Measurements from ENCODE around the gene PSEN2. TPM values are rescaled to one million over a fixed set of nuclear protein-coding genes. Genes with fewer than 3 reads are reported as not detected.

Gene PSEN2
- total and polyA plus RNA-seq, 4 donors = 24.1 to 33.9 (median 27.7) TPM

DNA sequence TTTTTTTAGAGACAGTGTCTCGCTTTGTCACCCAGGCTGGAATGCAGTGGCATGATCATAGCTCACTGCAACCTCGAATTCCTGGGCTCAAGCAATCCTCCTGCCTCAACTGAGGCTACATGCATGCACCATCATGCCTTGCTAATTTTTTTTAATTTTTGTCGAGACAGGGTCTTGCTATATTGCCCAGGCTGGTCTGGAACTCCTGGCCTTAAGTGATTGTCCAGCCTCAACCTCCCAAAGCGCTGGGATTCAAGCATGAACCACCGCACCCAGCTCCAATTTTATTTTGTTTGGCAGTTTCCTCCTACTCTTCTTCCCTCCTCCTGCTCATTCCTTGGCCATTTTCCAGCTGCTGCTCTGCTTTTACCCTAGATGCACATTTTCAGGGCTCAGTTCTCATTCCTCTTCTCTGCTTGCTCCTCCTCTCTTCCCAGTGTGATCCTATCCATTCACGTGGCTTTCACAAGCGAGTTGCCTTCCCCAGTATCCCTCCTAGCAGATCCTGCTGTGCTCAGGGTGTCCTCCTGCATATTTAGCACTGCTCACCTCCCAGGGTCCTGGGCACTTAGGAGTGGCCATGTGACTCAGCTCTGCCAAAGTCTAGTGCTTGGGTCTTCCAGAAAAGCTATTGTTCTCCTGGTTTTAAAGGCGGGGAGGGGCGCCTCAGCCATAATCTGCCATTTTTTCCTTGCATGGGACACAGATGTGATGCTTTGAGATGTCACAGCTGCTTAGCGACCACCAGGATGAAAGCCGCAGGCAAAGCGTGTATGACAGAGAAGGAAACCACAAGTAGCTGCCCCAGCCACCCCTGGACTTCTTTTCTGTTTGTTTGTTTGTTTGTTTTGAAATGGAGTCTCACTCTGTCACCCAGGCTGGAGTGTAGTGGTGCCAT is 33.7 kb downstream of the PSEN2 start:
- 67% methylated on average over 10 of the region's 12 CpGs for WGBS (ENCODE audit: insufficient coverage)
- no peak overlapping the region for H3K4me3 ChIP-seq (ENCODE audit: low read depth, low read length)
- H3K4me1 ChIP-seq (ENCODE audit: control insufficient read depth, insufficient read depth, low read length) = no peaks in the 10 kb centered on the region
- H3K36me3 ChIP-seq (ENCODE audit: control insufficient read depth, insufficient read depth, low read length) = peaks cover 5% of the 10 kb centered on the region
- peak; percentile 15 to 88 (median 29) for DNase-seq (ENCODE audit: low read depth in 4 of 6, low spot score in 6 of 6)
- no peaks in the 10 kb centered on the region for H3K27me3 ChIP-seq (ENCODE audit: control insufficient read depth, insufficient read depth, low read length)
- H3K9me3 ChIP-seq (ENCODE audit: control insufficient read depth, insufficient read depth, low read length) = no peaks in the 10 kb centered on the region
- no peak overlapping the region for H3K27ac ChIP-seq (ENCODE audit: low read depth, low read length)

DNA sequence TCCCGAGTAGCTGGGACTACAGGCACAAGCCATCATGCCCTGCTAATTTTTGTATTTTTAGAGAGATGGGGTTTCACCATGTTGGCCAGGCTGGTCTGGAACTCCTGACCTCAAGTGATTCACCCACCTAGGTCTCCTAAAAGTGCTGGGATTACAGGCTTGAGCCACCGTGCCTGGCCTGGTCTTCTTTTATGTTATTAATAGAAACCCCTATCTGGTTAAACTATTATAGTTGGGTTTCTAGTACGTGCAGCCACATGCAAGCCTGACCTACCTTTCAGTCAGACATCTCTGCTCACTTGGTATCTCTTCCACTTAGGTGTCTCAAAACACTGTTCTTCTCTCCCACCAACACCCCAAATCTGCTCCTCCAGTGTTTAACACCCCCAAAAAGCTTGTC is 34.4 kb downstream of the PSEN2 start:
- peaks cover 2% of the 10 kb centered on the region for H3K36me3 ChIP-seq (ENCODE audit: control insufficient read depth, insufficient read depth, low read length)
- H3K9me3 ChIP-seq (ENCODE audit: control insufficient read depth, insufficient read depth, low read length) = no peaks in the 10 kb centered on the region
- H3K4me1 ChIP-seq (ENCODE audit: control insufficient read depth, insufficient read depth, low read length) = no peaks in the 10 kb centered on the region
- no peak for DNase-seq (ENCODE audit: low read depth in 4 of 6, low spot score in 6 of 6)
- H3K4me3 ChIP-seq (ENCODE audit: low read depth, low read length) = no peak overlapping the region
- H3K27me3 ChIP-seq (ENCODE audit: control insufficient read depth, insufficient read depth, low read length) = no peaks in the 10 kb centered on the region
- WGBS (ENCODE audit: insufficient coverage) = no CpG with 5 or more reads among the region's 3 CpGs
- no peak overlapping the region for H3K27ac ChIP-seq (ENCODE audit: low read depth, low read length)

DNA sequence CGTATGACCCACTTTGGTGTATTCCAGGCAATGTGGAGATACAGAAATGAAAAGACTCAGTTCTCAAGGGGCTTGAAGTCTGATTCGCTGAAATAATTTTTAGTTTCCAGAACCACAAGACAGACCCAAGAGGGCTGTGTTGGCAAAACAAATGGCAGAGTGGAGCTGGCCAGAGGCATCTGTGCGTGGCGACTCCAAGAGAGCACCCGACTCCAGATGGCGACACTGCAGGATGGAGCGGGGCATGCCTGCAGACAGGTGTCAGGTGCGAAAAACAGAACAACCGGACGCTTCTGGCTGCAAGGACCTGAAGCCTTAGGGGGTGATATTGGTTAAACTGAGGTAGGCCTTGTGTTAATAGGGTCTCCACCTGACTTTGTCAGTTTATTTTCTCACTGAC is 38.0 kb downstream of the PSEN2 start:
- Histone ChIP-seq H3K9me3 (ENCODE audit: control insufficient read depth, insufficient read depth, low read length) (no peaks in the 10 kb centered on the region), H3K27ac (ENCODE audit: low read depth, low read length) (no peak overlapping the region), H3K36me3 (ENCODE audit: control insufficient read depth, insufficient read depth, low read length) (no peaks in the 10 kb centered on the region), H3K4me1 (ENCODE audit: control insufficient read depth, insufficient read depth, low read length) (no peaks in the 10 kb centered on the region), H3K27me3 (ENCODE audit: control insufficient read depth, insufficient read depth, low read length) (no peaks in the 10 kb centered on the region), H3K4me3 (ENCODE audit: low read depth, low read length) (no peak overlapping the region)
- WGBS (ENCODE audit: insufficient coverage) = 95% methylated on average over 10 of the region's 10 CpGs
- no peak for DNase-seq (ENCODE audit: low read depth in 4 of 6, low spot score in 6 of 6)

DNA sequence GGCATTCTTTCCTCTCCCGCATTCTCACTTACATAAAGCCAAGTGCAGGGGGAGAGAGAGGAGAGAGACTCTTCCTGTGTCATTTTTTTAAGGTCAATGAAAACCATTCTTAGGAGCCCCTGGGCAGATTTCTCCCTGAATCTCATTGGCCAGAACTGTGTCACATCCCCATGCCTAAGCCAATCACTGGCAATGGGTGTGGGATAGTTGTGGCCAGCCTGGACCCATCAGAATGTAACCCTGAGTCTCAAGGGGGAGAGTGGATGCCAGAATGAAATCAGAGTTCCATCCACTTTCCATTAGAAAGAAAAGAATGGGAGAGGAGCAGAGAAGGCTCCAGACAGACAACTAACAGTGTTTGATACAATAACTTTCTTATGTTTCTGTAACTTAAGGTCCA is 38.5 kb downstream of the PSEN2 start:
- no peak overlapping the region for H3K27ac ChIP-seq (ENCODE audit: low read depth, low read length)
- H3K4me3 ChIP-seq (ENCODE audit: low read depth, low read length) = no peak overlapping the region
- no peak for DNase-seq (ENCODE audit: low read depth in 4 of 6, low spot score in 6 of 6)

GRCh38 chr1:226912587-226913176 is 42.3 kb downstream of the PSEN2 start:
- Histone ChIP-seq H3K9me3 (ENCODE audit: control insufficient read depth, insufficient read depth, low read length) (no peaks in the 10 kb centered on the region), H3K4me3 (ENCODE audit: low read depth, low read length) (no peak overlapping the region), H3K36me3 (ENCODE audit: control insufficient read depth, insufficient read depth, low read length) (no peaks in the 10 kb centered on the region), H3K27ac (ENCODE audit: low read depth, low read length) (no peak overlapping the region), H3K27me3 (ENCODE audit: control insufficient read depth, insufficient read depth, low read length) (no peaks in the 10 kb centered on the region), H3K4me1 (ENCODE audit: control insufficient read depth, insufficient read depth, low read length) (no peaks in the 10 kb centered on the region)
- 35% methylated on average over 11 of the region's 13 CpGs for WGBS (ENCODE audit: insufficient coverage)
- DNase-seq (ENCODE audit: low read depth in 4 of 6, low spot score in 6 of 6) = peak in 2 of 6 donors; percentile 11 to 33

More for the DNA sequence above, 38.5 kb downstream of the PSEN2 start:
- no peaks in the 10 kb centered on the region for H3K36me3 ChIP-seq (ENCODE audit: control insufficient read depth, insufficient read depth, low read length)
- no peaks in the 10 kb centered on the region for H3K4me1 ChIP-seq (ENCODE audit: control insufficient read depth, insufficient read depth, low read length)
- no peaks in the 10 kb centered on the region for H3K27me3 ChIP-seq (ENCODE audit: control insufficient read depth, insufficient read depth, low read length)
- no peaks in the 10 kb centered on the region for H3K9me3 ChIP-seq (ENCODE audit: control insufficient read depth, insufficient read depth, low read length)
- WGBS (ENCODE audit: insufficient coverage) = no CpG with 5 or more reads among the region's 1 CpG

DNA sequence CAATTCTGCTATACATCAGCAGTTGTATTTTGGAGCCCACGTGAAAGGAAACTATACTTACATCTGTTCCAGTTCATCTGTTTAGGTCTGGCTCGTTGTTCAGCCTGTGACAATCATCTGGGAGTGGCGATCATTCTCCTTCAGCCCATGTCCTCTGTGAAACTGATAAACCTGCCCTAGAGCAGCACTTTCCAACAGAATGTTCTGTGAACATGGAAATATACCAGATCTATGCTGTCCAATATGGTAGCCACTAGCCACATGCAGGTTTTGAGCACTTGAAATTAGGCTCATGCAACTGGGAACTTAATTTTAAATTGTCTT is 45.2 kb downstream of the PSEN2 start:
- Histone ChIP-seq H3K27me3 (ENCODE audit: control insufficient read depth, insufficient read depth, low read length) (no peaks in the 10 kb centered on the region), H3K27ac (ENCODE audit: low read depth, low read length) (no peak overlapping the region), H3K36me3 (ENCODE audit: control insufficient read depth, insufficient read depth, low read length) (peaks cover 2% of the 10 kb centered on the region), H3K4me1 (ENCODE audit: control insufficient read depth, insufficient read depth, low read length) (no peaks in the 10 kb centered on the region), H3K4me3 (ENCODE audit: low read depth, low read length) (no peak overlapping the region), H3K9me3 (ENCODE audit: control insufficient read depth, insufficient read depth, low read length) (no peaks in the 10 kb centered on the region)
- DNase-seq (ENCODE audit: low read depth in 4 of 6, low spot score in 6 of 6) = no peak
- 79% methylated on average over 3 of the region's 3 CpGs for WGBS (ENCODE audit: insufficient coverage)

- Histone ChIP-seq H3K27ac (ENCODE audit: low read depth, low read length) (no peak overlapping the region), H3K9me3 (ENCODE audit: control insufficient read depth, insufficient read depth, low read length) (no peaks in the 10 kb centered on the region), H3K4me1 (ENCODE audit: control insufficient read depth, insufficient read depth, low read length) (no peaks in the 10 kb centered on the region), H3K4me3 (ENCODE audit: low read depth, low read length) (no peak overlapping the region), H3K27me3 (ENCODE audit: control insufficient read depth, insufficient read depth, low read length) (no peaks in the 10 kb centered on the region), H3K36me3 (ENCODE audit: control insufficient read depth, insufficient read depth, low read length) (peaks cover 2% of the 10 kb centered on the region)
- DNase-seq (ENCODE audit: low read depth in 4 of 6, low spot score in 6 of 6) = no peak
- WGBS (ENCODE audit: insufficient coverage) = 100% methylated on average over 1 of the region's 2 CpGs
Observed at GRCh38 chr1:226916497-226916896, 46.1 kb downstream of the PSEN2 start.

DNA sequence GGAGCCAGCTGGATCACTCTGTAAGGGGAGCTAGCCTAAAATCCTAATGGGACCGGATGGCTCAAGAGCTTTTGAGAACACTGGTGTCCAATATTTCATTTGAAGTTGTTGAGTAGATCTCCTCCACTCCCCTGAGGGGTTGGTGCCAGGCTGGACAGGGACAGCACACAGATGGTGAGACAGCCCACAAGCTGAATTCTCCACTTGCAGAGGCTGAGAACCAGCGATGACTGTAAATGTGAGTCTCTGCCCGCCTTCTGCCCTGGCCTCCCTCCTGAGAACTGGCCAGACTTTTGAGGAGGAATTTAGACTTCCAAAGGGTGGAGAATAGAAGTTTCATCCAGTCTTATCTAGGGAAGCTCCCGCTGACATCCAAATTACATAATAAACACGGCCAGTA is 49.2 kb downstream of the PSEN2 start:
- H3K4me1 ChIP-seq (ENCODE audit: control insufficient read depth, insufficient read depth, low read length) = no peaks in the 10 kb centered on the region
- H3K4me3 ChIP-seq (ENCODE audit: low read depth, low read length) = no peak overlapping the region
- DNase-seq (ENCODE audit: low read depth in 4 of 6, low spot score in 6 of 6) = no peak
- no peak overlapping the region for H3K27ac ChIP-seq (ENCODE audit: low read depth, low read length)
- no peaks in the 10 kb centered on the region for H3K9me3 ChIP-seq (ENCODE audit: control insufficient read depth, insufficient read depth, low read length)
- H3K36me3 ChIP-seq (ENCODE audit: control insufficient read depth, insufficient read depth, low read length) = peaks cover 2% of the 10 kb centered on the region
- no peaks in the 10 kb centered on the region for H3K27me3 ChIP-seq (ENCODE audit: control insufficient read depth, insufficient read depth, low read length)
- 94% methylated on average over 2 of the region's 5 CpGs for WGBS (ENCODE audit: insufficient coverage)

DNA sequence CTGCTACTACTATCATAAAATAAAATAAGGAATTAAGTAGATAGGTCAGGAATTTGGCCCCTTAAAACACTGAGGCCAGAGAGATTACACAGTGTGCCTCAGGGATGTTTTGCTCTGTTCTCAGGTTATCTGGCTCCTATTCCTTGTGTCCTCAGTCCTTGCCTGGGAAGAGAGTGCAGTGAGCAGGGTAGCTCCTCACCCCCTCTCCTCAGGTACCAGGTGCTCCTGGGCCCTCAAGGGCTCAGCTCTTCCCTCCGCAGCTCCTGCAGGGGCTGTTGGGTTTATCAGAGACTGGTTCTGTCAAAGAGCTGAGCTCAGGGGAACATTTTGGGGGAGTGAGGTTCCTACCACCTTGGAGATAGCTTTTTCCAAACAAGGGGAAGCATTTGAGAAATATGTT is 49.6 kb downstream of the PSEN2 start:
- H3K27ac ChIP-seq (ENCODE audit: low read depth, low read length) = no peak overlapping the region
- H3K4me3 ChIP-seq (ENCODE audit: low read depth, low read length) = no peak overlapping the region
- H3K9me3 ChIP-seq (ENCODE audit: control insufficient read depth, insufficient read depth, low read length) = no peaks in the 10 kb centered on the region
- DNase-seq (ENCODE audit: low read depth in 4 of 6, low spot score in 6 of 6) = no peak
- no CpG with 5 or more reads among the region's 1 CpG for WGBS (ENCODE audit: insufficient coverage)
- no peaks in the 10 kb centered on the region for H3K4me1 ChIP-seq (ENCODE audit: control insufficient read depth, insufficient read depth, low read length)
- peaks cover 2% of the 10 kb centered on the region for H3K36me3 ChIP-seq (ENCODE audit: control insufficient read depth, insufficient read depth, low read length)
- no peaks in the 10 kb centered on the region for H3K27me3 ChIP-seq (ENCODE audit: control insufficient read depth, insufficient read depth, low read length)

DNA sequence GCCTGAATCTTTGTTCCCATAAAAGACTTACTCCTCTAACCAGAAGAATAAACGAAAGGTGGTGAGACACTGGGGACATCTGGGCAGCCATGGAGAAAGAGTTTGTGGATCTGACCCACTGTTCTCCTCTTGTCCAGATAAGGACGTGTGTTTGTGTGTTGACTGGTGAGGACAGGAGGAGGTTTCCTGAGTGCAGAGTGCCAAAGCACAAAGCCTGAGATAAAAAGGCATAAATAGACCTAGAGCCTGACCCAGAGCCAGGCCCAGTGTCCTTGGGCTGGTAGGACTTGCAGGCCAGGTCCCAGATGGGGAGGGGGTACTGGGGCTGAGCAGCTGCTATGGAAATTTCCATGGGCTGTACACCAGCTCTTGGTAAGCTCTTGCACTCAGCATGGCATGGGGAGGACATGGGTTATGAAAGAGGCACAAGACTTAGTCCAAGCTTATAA is 50.1 kb downstream of the PSEN2 start:
- no peak for DNase-seq (ENCODE audit: low read depth in 4 of 6, low spot score in 6 of 6)
- Histone ChIP-seq H3K27me3 (ENCODE audit: control insufficient read depth, insufficient read depth, low read length) (no peaks in the 10 kb centered on the region), H3K9me3 (ENCODE audit: control insufficient read depth, insufficient read depth, low read length) (no peaks in the 10 kb centered on the region), H3K4me1 (ENCODE audit: control insufficient read depth, insufficient read depth, low read length) (no peaks in the 10 kb centered on the region), H3K36me3 (ENCODE audit: control insufficient read depth, insufficient read depth, low read length) (peaks cover 2% of the 10 kb centered on the region), H3K4me3 (ENCODE audit: low read depth, low read length) (no peak overlapping the region), H3K27ac (ENCODE audit: low read depth, low read length) (no peak overlapping the region)
- WGBS (ENCODE audit: insufficient coverage) = 90% methylated on average over 1 of the region's 2 CpGs

Data from spinal cord (tissue), 10 donors.